HepG2 (cell line): ENCODE measurements around the gene BCKDHA. TPM values are rescaled to one million over a fixed set of nuclear protein-coding genes. Genes with fewer than 3 reads are reported as not detected.

Source experiments
- ATAC-seq: fragments of 200-7000 bp; cut with Tn5 transposase; 3 replicates; pipeline ENCODE4 v1.9.1; 2020; ENCODE audit warnings: mild to moderate bottlenecking, moderate library complexity
- BruUV-seq: library from RNA; stranded (reverse); fragments of 400-500 nt; replicated peaks from 2 replicates; lab custom pipeline; 2021; lab: Mats Ljungman, UMichigan
- CTCF ChIA-PET: fragments of 300-600 bp; formaldehyde crosslinking; extraction: SDS; loops from one replicate; lab custom pipeline; 2021; ENCODE audit warnings: low total read pairs, inconsistent platforms, low intra/inter-chr PET ratio; lab: Yijun Ruan, JAX
- POLR2A ChIA-PET: fragments of 350-600 bp; sonication (Branson Sonifier 250); formaldehyde crosslinking; loops from one replicate; lab custom pipeline; 2020; ENCODE audit warnings: antibody characterized with exemption, inconsistent platforms; lab: Yijun Ruan, JAX
- DNase-seq: peaks from one replicate; pipeline ENCODE4 v3.0.0-alpha.2; 2015; ENCODE audit warnings: low spot score
- FAIRE-seq: peaks from 3 replicates; lab custom pipeline; 2011; peaks lifted over from hg19 to GRCh38; lab: Jason Lieb, UNC
- H2AFZ ChIP-seq: one replicate; pipeline ENCODE4 v1.6.1; 2011; ENCODE audit warnings: low read length, inconsistent platforms
- H3K27ac ChIP-seq: fragments of 300-600 bp; 3 replicates; pipeline ENCODE4 v1.8.0; 2011; ENCODE audit warnings: mixed run types, mild to moderate bottlenecking, mixed read lengths, low read length, inconsistent platforms; ENCODE audit not compliant: insufficient read depth; ENCODE audit errors: extremely low read length
- H3K27me3 ChIP-seq, 2 experiments: fragments of 200-600 bp in 1 of 2; 2 replicates in 1 of 2; 3 replicates in 1 of 2; pipeline versions ENCODE4 v1.6.0 to v1.8.0; 2011; ENCODE audit warnings: low read length in 2 of 2, mild to moderate bottlenecking in 2 of 2, moderate library complexity in 2 of 2, inconsistent platforms in 1 of 2; ENCODE audit not compliant: insufficient read depth in 2 of 2, control insufficient read depth in 1 of 2
- H3K36me3 ChIP-seq, 2 experiments: fragments of 200-600 bp in 1 of 2; replicated peaks in 1 of 2; 2 replicates in 1 of 2; 3 replicates in 1 of 2; pipeline versions ENCODE4 v1.5.1 to v1.8.0; 2011; ENCODE audit warnings: low read length in 2 of 2, inconsistent platforms in 1 of 2; ENCODE audit not compliant: insufficient read depth in 2 of 2, control insufficient read depth in 1 of 2
- H3K4me1 ChIP-seq: 2 replicates; pipeline ENCODE4 v1.5.1; 2012; ENCODE audit warnings: low read length, inconsistent platforms; ENCODE audit not compliant: insufficient read depth
- H3K4me2 ChIP-seq: 2 replicates; pipeline ENCODE4 v1.6.0; 2011; ENCODE audit warnings: low read depth, low read length, inconsistent platforms
- H3K4me3 ChIP-seq, 3 experiments: fragments of 200-600 bp in 1 of 3; sonication (generic), shearing (Covaris generic) in 1 of 3; replicated peaks in 1 of 3; 2 replicates each; pipeline ENCODE4 v1.5.1; 2011 to 2016; ENCODE audit warnings: low read length in 3 of 3, inconsistent platforms in 2 of 3, low read depth in 2 of 3, mild to moderate bottlenecking in 2 of 3, control low read depth in 1 of 3, mixed read lengths in 1 of 3; ENCODE audit not compliant: insufficient read depth in 1 of 3
- H3K79me2 ChIP-seq: one replicate; pipeline ENCODE4 v1.6.1; 2011; ENCODE audit warnings: low read length, inconsistent platforms; ENCODE audit not compliant: insufficient read depth
- H3K9ac ChIP-seq: 2 replicates; pipeline ENCODE4 v1.6.0; 2011; ENCODE audit warnings: mild to moderate bottlenecking, low read depth, low read length, inconsistent platforms; ENCODE audit not compliant: insufficient read depth
- H3K9me3 ChIP-seq: 2 replicates; pipeline ENCODE4 v1.5.1; 2012; ENCODE audit warnings: mild to moderate bottlenecking, low read length
- H4K20me1 ChIP-seq: 2 replicates; pipeline ENCODE4 v1.6.0; 2011; ENCODE audit warnings: inconsistent platforms, mild to moderate bottlenecking, low read length, moderate library complexity; ENCODE audit not compliant: insufficient read depth
- ATF7 ChIP-seq, 2 experiments: fragments of 450-650 bp in 1 of 2; sonication (generic) in 1 of 2; formaldehyde crosslinking in 1 of 2; IDR thresholded peaks; 2 replicates each; pipeline versions ENCODE4 v1.4.0 to v1.6.1; 2016 to 2020; ENCODE audit warnings: antibody characterized with exemption in 1 of 2, mild to moderate bottlenecking in 1 of 2, missing genetic modification reagents in 1 of 2
- ESRRA ChIP-seq: sonication (generic); formaldehyde crosslinking; IDR thresholded peaks from 2 replicates; pipeline ENCODE4 v1.5.1; 2020; ENCODE audit warnings: mild to moderate bottlenecking, low read depth, missing genetic modification reagents
- FOXM1 ChIP-seq: sonication (generic); formaldehyde crosslinking; IDR thresholded peaks from 2 replicates; pipeline ENCODE4 v1.5.0; 2020; ENCODE audit warnings: missing genetic modification reagents
- HNF4A ChIP-seq: sonication (generic); formaldehyde crosslinking; IDR thresholded peaks from 2 replicates; pipeline ENCODE4 v1.4.0; 2020; ENCODE audit warnings: missing genetic modification reagents
- RBAK ChIP-seq: sonication (generic); formaldehyde crosslinking; IDR thresholded peaks from 2 replicates; pipeline ENCODE4 v1.5.1; 2020; ENCODE audit warnings: mild to moderate bottlenecking, missing genetic modification reagents
- RCOR2 ChIP-seq: IDR thresholded peaks from 2 replicates; pipeline ENCODE4 v1.6.1; 2016; ENCODE audit warnings: missing biosample characterization, missing genetic modification reagents
- SKI ChIP-seq: fragments of 450-650 bp; IDR thresholded peaks from one replicate; pipeline ENCODE4 v1.6.1; 2018; ENCODE audit warnings: mild to moderate bottlenecking; ENCODE audit not compliant: partially characterized antibody
- ZMAT3 ChIP-seq: sonication (generic); formaldehyde crosslinking; conservative IDR thresholded peaks from 2 replicates; pipeline ENCODE4 v1.7.0; 2021; ENCODE audit warnings: missing genetic modification reagents
- ZNF160 ChIP-seq: sonication (generic); formaldehyde crosslinking; IDR thresholded peaks from 2 replicates; pipeline ENCODE4 v1.8.0; 2022; ENCODE audit warnings: mild to moderate bottlenecking, inconsistent platforms, missing genetic modification reagents
- ZNF720 ChIP-seq: sonication (generic); formaldehyde crosslinking; IDR thresholded peaks from 2 replicates; pipeline ENCODE4 v1.4.0; 2020; ENCODE audit warnings: missing genetic modification reagents
- ZNF816 ChIP-seq: sonication (generic); formaldehyde crosslinking; IDR thresholded peaks from 2 replicates; pipeline ENCODE4 v1.8.0; 2022; ENCODE audit warnings: missing genetic modification reagents, mild to moderate bottlenecking, borderline replicate concordance
- ZSCAN12 ChIP-seq: sonication (generic); formaldehyde crosslinking; IDR thresholded peaks from 2 replicates; pipeline ENCODE4 v1.9.0; 2021; ENCODE audit warnings: mild to moderate bottlenecking, missing genetic modification reagents
- whole genome bisulfite sequencing: methylation state at CpG from one replicate; pipeline ENCODE4 v1.1.6; 2017; ENCODE audit warnings: low lambda C conversion rate; 5-methylcytosine and 5-hydroxymethylcytosine counted together
- in situ Hi-C: cut with HindIII; loops from 2 replicates; pipeline ENCODE4 v1.10.0; 2017; ENCODE audit warnings: low pct_unique_long_range_greater_than_20kb; ENCODE audit not compliant: extremely low pct_ligation_motif_present
- intact Hi-C: fragments of 100-400 bp; cut with micrococcal nuclease; formaldehyde crosslinking; loops from one replicate; pipeline ENCODE4 v1.10.0; 2022; ENCODE audit not compliant: unreplicated experiment
- polyA plus RNA-seq, 8 experiments: library from polyadenylated mRNA; depleted of rRNA in 3 of 8; stranded (reverse) in 7 of 8; unstranded in 1 of 8; fragments of >200 nt; fragmentation: Illumina TruSeq in 4 of 8; extraction: Trizol in 4 of 8; gene quantifications; 2 replicates each; pipeline versions ENCODE4 v1.2.1 to v1.2.3, GENCODE V29; 2011 to 2016; ENCODE audit warnings: low read depth in 4 of 8, missing spikeins in 1 of 8, mixed read lengths in 1 of 8; ENCODE audit not compliant: insufficient read depth in 1 of 8
- total RNA-seq, 5 experiments: library from RNA; depleted of rRNA; stranded (reverse); fragments of >200 nt; fragmentation: Illumina TruSeq; extraction: Trizol; gene quantifications; 2 replicates each; pipeline ENCODE4 v1.2.3, GENCODE V29; 2016; ENCODE audit warnings: low read depth in 1 of 5
- TF ChIP-seq, protein P1 (sequence below): sonication (generic); formaldehyde crosslinking; conservative IDR thresholded peaks from 2 replicates; pipeline ENCODE4 v1.8.1; 2023; ENCODE audit warnings: missing genetic modification reagents
- TF ChIP-seq, protein P2 (sequence below): sonication (generic); formaldehyde crosslinking; IDR thresholded peaks from 2 replicates; pipeline ENCODE4 v1.5.0; 2020; ENCODE audit warnings: mild to moderate bottlenecking, missing genetic modification reagents
- TF ChIP-seq, protein P3 (sequence below): sonication (generic); formaldehyde crosslinking; IDR thresholded peaks from 2 replicates; pipeline ENCODE4 v1.8.0; 2022; ENCODE audit warnings: mild to moderate bottlenecking, missing genetic modification reagents; ENCODE audit not compliant: insufficient replicate concordance

Gene BCKDHA
- total and polyA plus RNA-seq, 2 of the 13 experiments (the other 11 are each of a cell fraction or from before 2014, with no cell fraction given): 11.8 to 31.5 TPM

DNA sequence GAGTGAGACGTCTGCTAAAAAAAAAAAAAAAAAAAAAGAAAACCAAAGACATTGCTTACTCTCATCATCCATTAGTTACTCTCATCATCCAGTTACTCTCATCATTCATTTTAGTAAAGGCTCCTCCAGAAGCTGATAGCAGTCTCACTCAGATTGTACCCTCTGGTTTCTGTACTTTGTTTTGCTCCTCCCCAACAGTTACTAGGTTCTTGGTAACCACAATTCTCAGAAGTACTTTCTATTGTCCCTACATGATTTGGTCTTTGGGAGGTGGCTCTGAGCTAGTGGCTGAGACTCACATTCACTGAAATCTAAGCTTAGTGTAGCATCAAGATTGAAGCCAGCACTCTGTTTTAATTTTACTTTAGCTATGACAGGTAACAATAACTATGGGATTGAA, 59.6 kb downstream of the BCKDHA start:
- no TSS peak for BruUV-seq
- no peaks in the 10 kb centered on the region for H4K20me1 ChIP-seq
- peaks cover 6% of the 10 kb centered on the region; the same call in 1 of the 2 replicates for H3K9me3 ChIP-seq
- H3K4me1 ChIP-seq: no peaks in the 10 kb centered on the region
- no peaks in the 10 kb centered on the region; a peak in 1 of 5 replicates for H3K27me3 ChIP-seq
- intact Hi-C loops: no loop called here
- H3K27ac ChIP-seq: no peak overlapping the region
- in situ Hi-C loops: no loop called here
- no peak overlapping the region for H3K4me2 ChIP-seq
- ATAC-seq: no peak
- no peak for FAIRE-seq
- no peak overlapping the region for H3K9ac ChIP-seq
- WGBS: 0% methylated on average over 1 of the region's 1 CpG
- H3K4me3 ChIP-seq: no peak overlapping the region
- TF ChIP-seq RBAK (CRISPR knock-in tag) (no peak), RCOR2 (no peak), FOXM1 (no peak), ZMAT3 (CRISPR knock-in tag) (no peak), ZSCAN12 (CRISPR knock-in tag) (no peak), SKI (no peak), ZNF160 (CRISPR knock-in tag) (no peak)
- TF ChIP-seq, protein P1, sequence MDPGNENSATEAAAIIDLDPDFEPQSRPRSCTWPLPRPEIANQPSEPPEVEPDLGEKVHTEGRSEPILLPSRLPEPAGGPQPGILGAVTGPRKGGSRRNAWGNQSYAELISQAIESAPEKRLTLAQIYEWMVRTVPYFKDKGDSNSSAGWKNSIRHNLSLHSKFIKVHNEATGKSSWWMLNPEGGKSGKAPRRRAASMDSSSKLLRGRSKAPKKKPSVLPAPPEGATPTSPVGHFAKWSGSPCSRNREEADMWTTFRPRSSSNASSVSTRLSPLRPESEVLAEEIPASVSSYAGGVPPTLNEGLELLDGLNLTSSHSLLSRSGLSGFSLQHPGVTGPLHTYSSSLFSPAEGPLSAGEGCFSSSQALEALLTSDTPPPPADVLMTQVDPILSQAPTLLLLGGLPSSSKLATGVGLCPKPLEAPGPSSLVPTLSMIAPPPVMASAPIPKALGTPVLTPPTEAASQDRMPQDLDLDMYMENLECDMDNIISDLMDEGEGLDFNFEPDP (CRISPR knock-in tag): no peak
- no peak for DNase-seq
- H3K36me3 ChIP-seq: no peaks in the 10 kb centered on the region
- H2AFZ ChIP-seq: no peak overlapping the region
- CTCF ChIA-PET: no interaction called here
- H3K79me2 ChIP-seq: no peaks in the 10 kb centered on the region
- POLR2A ChIA-PET: no interaction called here

GRCh38 chr19:41462497-41462896, 64.9 kb downstream of the BCKDHA start:
- Histone ChIP-seq H3K4me3 (no peak overlapping the region), H3K4me2 (no peak overlapping the region), H2AFZ (no peak overlapping the region), H3K79me2 (no peaks in the 10 kb centered on the region), H3K4me1 (peaks cover 6% of the 10 kb centered on the region; the same call in 1 of the 2 replicates), H3K27ac (no peak overlapping the region), H4K20me1 (no peaks in the 10 kb centered on the region), H3K9me3 (no peaks in the 10 kb centered on the region; the same call in 1 of the 2 replicates), H3K27me3 (no peaks in the 10 kb centered on the region; a peak in 1 of 5 replicates), H3K36me3 (no peaks in the 10 kb centered on the region), H3K9ac (no peak overlapping the region)
- FAIRE-seq (no peak), ATAC-seq (no peak), DNase-seq (no peak)
- ChIA-PET POLR2A (no interaction called here), CTCF (no interaction called here)
- BruUV-seq: no TSS peak
- WGBS: 29% methylated on average over 6 of the region's 6 CpGs
- in situ Hi-C loops: no loop called here
- intact Hi-C loops: no loop called here
- no peak for TF ChIP-seq HNF4A (CRISPR knock-in tag)
- TF ChIP-seq, protein P2, sequence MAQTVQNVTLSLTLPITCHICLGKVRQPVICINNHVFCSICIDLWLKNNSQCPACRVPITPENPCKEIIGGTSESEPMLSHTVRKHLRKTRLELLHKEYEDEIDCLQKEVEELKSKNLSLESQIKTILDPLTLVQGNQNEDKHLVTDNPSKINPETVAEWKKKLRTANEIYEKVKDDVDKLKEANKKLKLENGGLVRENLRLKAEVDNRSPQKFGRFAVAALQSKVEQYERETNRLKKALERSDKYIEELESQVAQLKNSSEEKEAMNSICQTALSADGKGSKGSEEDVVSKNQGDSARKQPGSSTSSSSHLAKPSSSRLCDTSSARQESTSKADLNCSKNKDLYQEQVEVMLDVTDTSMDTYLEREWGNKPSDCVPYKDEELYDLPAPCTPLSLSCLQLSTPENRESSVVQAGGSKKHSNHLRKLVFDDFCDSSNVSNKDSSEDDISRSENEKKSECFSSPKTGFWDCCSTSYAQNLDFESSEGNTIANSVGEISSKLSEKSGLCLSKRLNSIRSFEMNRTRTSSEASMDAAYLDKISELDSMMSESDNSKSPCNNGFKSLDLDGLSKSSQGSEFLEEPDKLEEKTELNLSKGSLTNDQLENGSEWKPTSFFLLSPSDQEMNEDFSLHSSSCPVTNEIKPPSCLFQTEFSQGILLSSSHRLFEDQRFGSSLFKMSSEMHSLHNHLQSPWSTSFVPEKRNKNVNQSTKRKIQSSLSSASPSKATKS: no peak
- no peak for TF ChIP-seq ATF7 (IDR thresholded peaks at IDR 0.05)
- no peak for TF ChIP-seq ATF7 (CRISPR knock-in tag; IDR thresholded peaks at IDR 0.05)
- TF ChIP-seq ZNF816 (CRISPR knock-in tag): no peak
- TF ChIP-seq ESRRA (CRISPR knock-in tag): no peak
- TF ChIP-seq, protein P3, sequence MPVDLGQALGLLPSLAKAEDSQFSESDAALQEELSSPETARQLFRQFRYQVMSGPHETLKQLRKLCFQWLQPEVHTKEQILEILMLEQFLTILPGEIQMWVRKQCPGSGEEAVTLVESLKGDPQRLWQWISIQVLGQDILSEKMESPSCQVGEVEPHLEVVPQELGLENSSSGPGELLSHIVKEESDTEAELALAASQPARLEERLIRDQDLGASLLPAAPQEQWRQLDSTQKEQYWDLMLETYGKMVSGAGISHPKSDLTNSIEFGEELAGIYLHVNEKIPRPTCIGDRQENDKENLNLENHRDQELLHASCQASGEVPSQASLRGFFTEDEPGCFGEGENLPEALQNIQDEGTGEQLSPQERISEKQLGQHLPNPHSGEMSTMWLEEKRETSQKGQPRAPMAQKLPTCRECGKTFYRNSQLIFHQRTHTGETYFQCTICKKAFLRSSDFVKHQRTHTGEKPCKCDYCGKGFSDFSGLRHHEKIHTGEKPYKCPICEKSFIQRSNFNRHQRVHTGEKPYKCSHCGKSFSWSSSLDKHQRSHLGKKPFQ (CRISPR knock-in tag): no peak
- TF ChIP-seq ZNF720 (CRISPR knock-in tag): no peak
